ENCODE measurements around the gene CELF4. TPM values are rescaled to one million over a fixed set of nuclear protein-coding genes. Genes with fewer than 3 reads are reported as not detected.

Gene CELF4
- total and polyA plus RNA-seq, 10 of the 15 experiments (the other 5 are each of a cell fraction or from before 2014, with no cell fraction given), result 0.03 to 0.32 TPM; not detected in 8

GRCh38 chr18:37419315-37419714, 146.3 kb downstream of the CELF4 start:
- ATAC-seq, result no peak

More at GRCh38 chr18:37419315-37419714, 146.3 kb downstream of the CELF4 start:
- H3K4me2 ChIP-seq (ENCODE audit: control insufficient read depth, insufficient read depth), result no peak overlapping the region
- no peak overlapping the region for H3K4me3 ChIP-seq
- H2AFZ ChIP-seq (ENCODE audit: control insufficient read depth, low read depth, low read length), result no peak overlapping the region
- no peak for TF ChIP-seq FOXK2 (IDR thresholded peaks at IDR 0.05)
- TF ChIP-seq EP300 (IDR thresholded peaks at IDR 0.05; ENCODE audit: borderline replicate concordance in 1 of 2, control insufficient read depth in 1 of 2, low read depth in 2 of 2, low read length in 2 of 2), result no peak
- no peak for TF ChIP-seq PAX5 (IDR thresholded peaks at IDR 0.05; ENCODE audit: borderline replicate concordance, low read depth, low read length)
- TF ChIP-seq SKIL (IDR thresholded peaks at IDR 0.05; ENCODE audit: low read depth, poor library complexity, severe bottlenecking), result no peak
- no peak for TF ChIP-seq TCF12 (IDR thresholded peaks at IDR 0.05; ENCODE audit: low read depth, low read length)
- no peak for TF ChIP-seq MTA2 (IDR thresholded peaks at IDR 0.05; ENCODE audit: low read depth)
- TF ChIP-seq BRCA1 (IDR thresholded peaks at IDR 0.05; ENCODE audit: low read depth, low read length), result no peak
- TF ChIP-seq CEBPB (IDR thresholded peaks at IDR 0.05; ENCODE audit: borderline replicate concordance in 1 of 2, low read depth in 2 of 2, low read length in 2 of 2), result no peak
- TF ChIP-seq SMC3 (IDR thresholded peaks at IDR 0.05; ENCODE audit: borderline replicate concordance, low read length), result no peak
- TF ChIP-seq EGR1 (IDR thresholded peaks at IDR 0.05; ENCODE audit: borderline replicate concordance in 1 of 2, low read depth in 2 of 2, low read length in 2 of 2), result no peak
- TF ChIP-seq SIN3A (IDR thresholded peaks at IDR 0.05; ENCODE audit: low read depth, low read length), result no peak
- TF ChIP-seq BCL3 (IDR thresholded peaks at IDR 0.05; ENCODE audit: borderline replicate concordance, insufficient read depth, low read depth, low read length, poor library complexity, severe bottlenecking), result no peak
- TF ChIP-seq CHD4 (IDR thresholded peaks at IDR 0.05), result no peak
- SMC1A ChIA-PET (ENCODE audit: uncharacterized antibody, unreplicated experiment), result no interaction called here
- WGBS (ENCODE audit: insufficient coverage, insufficient replicate concordance, low lambda C conversion rate, missing lambda C conversion rate), result 43% methylated on average over 7 of the region's 7 CpGs
- DNase-seq (ENCODE audit: low read depth, low spot score), result no peak
- intact Hi-C loops (cut with micrococcal nuclease; ENCODE audit: unreplicated experiment), result no loop called here
- H4K20me1 ChIP-seq (ENCODE audit: control insufficient read depth, insufficient read depth), result no peaks in the 10 kb centered on the region
- RAD21 ChIA-PET (ENCODE audit: unreplicated experiment), result no interaction called here
- H3K9ac ChIP-seq (ENCODE audit: control insufficient read depth, insufficient read depth, low read length), result no peak overlapping the region
- POLR2A ChIA-PET, result no interaction called here
- no peak for FAIRE-seq
- CTCF ChIA-PET, result no interaction called here
- no peaks in the 10 kb centered on the region for H3K9me3 ChIP-seq (replicated peaks; ENCODE audit: control insufficient read depth, insufficient read depth, low read length)
- no peaks in the 10 kb centered on the region for H3K4me1 ChIP-seq (ENCODE audit: control insufficient read depth, insufficient read depth, low read length)
- H3K36me3 ChIP-seq (ENCODE audit: control insufficient read depth in 2 of 2, insufficient read depth in 2 of 2, low read length in 1 of 2), result no peaks in the 10 kb centered on the region
- no peaks in the 10 kb centered on the region for H3K79me2 ChIP-seq (ENCODE audit: control insufficient read depth, insufficient read depth, low read length)
- peaks cover 0 to 4% of the 10 kb centered on the region in 2 experiments; a peak in 1 of 4 replicates for H3K27me3 ChIP-seq (replicated peaks in 1 of 2; ENCODE audit: control insufficient read depth in 2 of 2, insufficient read depth in 2 of 2, low read length in 1 of 2)
- in situ Hi-C loops (cut with MboI), result no loop called here
- H3K27ac ChIP-seq (ENCODE audit: control insufficient read depth, insufficient read depth), result no peak overlapping the region
- BruUV-seq (replicated peaks), result no TSS peak

Measured in GM12878 (cell line).